WI38 (cell line): ENCODE results near the gene TLCD5.

ENCODE experiments used
- H3K4me3 ChIP-seq: 2 replicates; pipeline ENCODE4 v1.5.1; 2011; ENCODE audit warnings: low read depth, mild to moderate bottlenecking, control low read depth, low read length
- CTCF ChIP-seq: IDR thresholded peaks from 2 replicates; pipeline ENCODE4 v1.5.1; 2012; ENCODE audit warnings: low read depth, mild to moderate bottlenecking, control low read depth, low read length

Gene TLCD5

GRCh38 chr11:120334332-120334731 is 9.2 kb downstream of the TLCD5 start:
- TF ChIP-seq CTCF, result no peak
- no peak overlapping the region for H3K4me3 ChIP-seq

- TF ChIP-seq CTCF, result peak; percentile 24; the same call in 1 of the 2 replicates
- peak overlapping the region; percentile 71 for H3K4me3 ChIP-seq
Observed at GRCh38 chr11:120334894-120335462, 9.9 kb downstream of the TLCD5 start.

GRCh38 chr11:120335556-120335907 is 10.4 kb downstream of the TLCD5 start:
- H3K4me3 ChIP-seq, result peak overlapping the region; percentile 71

GRCh38 chr11:120335908-120336640 is 11.0 kb downstream of the TLCD5 start, which contains the start of gene ARHGEF12:
ARHGEF12 (plus strand) TSS chr11:120336413; CDS start chr11:120337244, 831 bp downstream.
- H3K4me3 ChIP-seq, result peak within 1 kb of the TSS; percentile 86
- TF ChIP-seq CTCF, result peak; percentile 40

More at GRCh38 chr11:120335556-120335907, 10.4 kb downstream of the TLCD5 start:
- no peak for TF ChIP-seq CTCF

GRCh38 chr11:120336641-120337354 is 11.7 kb downstream of the TLCD5 start:
- TF ChIP-seq CTCF, result no peak
- H3K4me3 ChIP-seq, result peak overlapping the region; percentile 86

- no peak for TF ChIP-seq CTCF
- peak overlapping the region; percentile 86 for H3K4me3 ChIP-seq
Observed at GRCh38 chr11:120337355-120338106, 12.4 kb downstream of the TLCD5 start.
